ENCODE results near the gene MDH2.

- no peak for TF ChIP-seq POLR2A (IDR thresholded peaks at IDR 0.05)
- no peak for TF ChIP-seq CTCF (IDR thresholded peaks at IDR 0.05)
Observed at GRCh38 chr7:76063114-76063513, 15.2 kb downstream of the MDH2 start.
